ENCODE results near the gene PITPNM3. TPM values are rescaled to one million over a fixed set of nuclear protein-coding genes. Genes with fewer than 3 reads are reported as not detected.

Gene PITPNM3
- total RNA-seq, 1 experiment from 2014 or later, result 0.04 TPM

DNA sequence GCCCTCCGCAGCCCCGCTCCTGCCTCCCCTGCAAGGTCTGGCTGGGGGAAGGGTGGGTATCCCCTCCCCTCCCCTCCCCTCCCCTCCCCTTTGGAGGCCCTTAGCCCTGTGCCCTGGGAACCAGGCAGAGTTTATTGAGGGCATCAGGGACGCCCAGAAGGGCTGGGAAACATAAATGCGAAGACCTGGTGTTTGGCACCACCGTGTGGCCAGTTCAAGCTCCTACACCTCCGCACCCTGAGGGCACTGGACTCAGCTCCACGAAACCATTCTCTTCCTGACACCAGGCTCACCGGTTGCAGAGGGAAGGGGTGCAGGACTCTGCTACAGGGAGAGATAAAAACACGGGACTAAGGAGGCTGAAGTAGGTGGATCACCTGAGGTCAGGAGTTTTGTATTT is 120.4 kb downstream of the PITPNM3 start:
- H4K20me1 ChIP-seq (ENCODE audit: insufficient read depth, low read depth, low read length), result no peaks in the 10 kb centered on the region
- no peak overlapping the region for H3K4me2 ChIP-seq (ENCODE audit: low read depth, low read length, poor library complexity, severe bottlenecking)
- H3K27me3 ChIP-seq (ENCODE audit: low read length), result no peaks in the 10 kb centered on the region
- H3K79me2 ChIP-seq (ENCODE audit: low read length), result no peaks in the 10 kb centered on the region
- peaks cover under 1% of the 10 kb centered on the region; the same call in 1 of the 2 replicates for H3K9me3 ChIP-seq (ENCODE audit: low read length)
- no peak overlapping the region for H3K4me3 ChIP-seq (ENCODE audit: low read length)
- 0 out of 2 replicates have a peak, but pooled peaks cover 3% of the 10 kb centered on the region for H3K36me3 ChIP-seq (ENCODE audit: insufficient read depth, low read length)
- DNase-seq, result peak; percentile 83
- H3K4me1 ChIP-seq (ENCODE audit: low read length), result peaks cover 6% of the 10 kb centered on the region
- H3K9ac ChIP-seq (ENCODE audit: low read length), result no peak overlapping the region
- H3K9me2 ChIP-seq (replicated peaks; ENCODE audit: insufficient read depth, low read length), result no peaks in the 10 kb centered on the region
- no peak overlapping the region for H2AFZ ChIP-seq (ENCODE audit: low read length)
- no peak overlapping the region for H3K27ac ChIP-seq (ENCODE audit: low read length)

DNA sequence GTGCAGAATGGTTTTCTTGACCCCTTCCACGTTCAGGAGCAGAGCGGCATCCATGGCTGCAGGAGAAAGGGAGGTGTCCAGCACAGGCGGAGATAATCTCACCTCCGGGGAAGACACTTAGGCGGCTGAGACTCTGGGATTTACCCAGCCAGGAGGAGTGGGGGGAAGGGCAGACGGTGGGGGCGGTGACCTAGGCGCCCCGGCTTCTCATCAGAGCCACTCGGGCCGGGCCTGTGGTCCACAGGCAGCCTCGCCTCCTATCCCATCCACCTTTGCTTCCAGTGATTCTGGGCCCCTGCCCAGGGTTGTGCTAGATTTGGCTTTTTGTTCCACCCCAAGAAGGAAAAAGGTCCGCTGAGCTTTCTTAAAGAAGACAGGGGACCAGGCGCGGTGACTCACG is 121.3 kb downstream of the PITPNM3 start, which contains the start of gene AIPL1:
Gene AIPL1, minus strand, starts transcription at position 71 of the 400 bp plus-strand sequence. Its CDS starts 17 bp downstream, at position 54.
- no peak within 1 kb of the TSS for H3K27ac ChIP-seq (ENCODE audit: low read length)
- DNase-seq, result no peak
- peaks cover 6% of the 10 kb centered on the region for H3K4me1 ChIP-seq (ENCODE audit: low read length)
- H3K9ac ChIP-seq (ENCODE audit: low read length), result no peak within 1 kb of the TSS
- H3K9me3 ChIP-seq (ENCODE audit: low read length), result peaks cover 2% of the 10 kb centered on the region; the same call in 1 of the 2 replicates
- no peak within 1 kb of the TSS for H3K4me3 ChIP-seq (ENCODE audit: low read length)
- 0 out of 2 replicates have a peak, but pooled peaks cover 3% of the 10 kb centered on the region for H3K36me3 ChIP-seq (ENCODE audit: insufficient read depth, low read length)
- H3K9me2 ChIP-seq (replicated peaks; ENCODE audit: insufficient read depth, low read length), result no peaks in the 10 kb centered on the region
- H3K27me3 ChIP-seq (ENCODE audit: low read length), result no peaks in the 10 kb centered on the region
- no peaks in the 10 kb centered on the region for H4K20me1 ChIP-seq (ENCODE audit: insufficient read depth, low read depth, low read length)
- no peak within 1 kb of the TSS for H3K4me2 ChIP-seq (ENCODE audit: low read depth, low read length, poor library complexity, severe bottlenecking)
- no peak within 1 kb of the TSS for H2AFZ ChIP-seq (ENCODE audit: low read length)
- H3K79me2 ChIP-seq (ENCODE audit: low read length), result no peaks in the 10 kb centered on the region

DNA sequence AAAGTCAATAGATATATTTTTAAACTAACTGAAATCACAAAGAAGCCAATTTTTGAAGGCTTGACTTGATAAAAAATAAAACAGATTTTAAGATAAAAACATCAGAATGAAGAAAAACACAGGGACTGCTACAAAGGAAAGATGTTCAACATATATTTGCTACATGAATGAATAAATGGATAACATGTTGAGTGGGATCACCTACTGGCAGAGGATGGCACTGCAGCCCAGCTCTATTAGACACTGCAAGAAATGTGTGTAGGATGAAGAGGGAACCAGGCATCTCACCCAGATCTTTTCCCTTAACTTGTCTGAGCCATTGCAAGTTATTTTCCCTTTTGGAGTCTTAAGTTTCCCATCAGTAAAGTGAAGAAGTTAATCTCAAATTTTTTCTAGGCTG is 125.6 kb downstream of the PITPNM3 start:
- Histone ChIP-seq H3K79me2 (ENCODE audit: low read length) (no peaks in the 10 kb centered on the region), H2AFZ (ENCODE audit: low read length) (no peak overlapping the region), H3K9me3 (ENCODE audit: low read length) (peaks cover 2% of the 10 kb centered on the region; the same call in 1 of the 2 replicates), H3K36me3 (ENCODE audit: insufficient read depth, low read length) (0 out of 2 replicates have a peak, but pooled peaks cover 3% of the 10 kb centered on the region), H3K4me3 (ENCODE audit: low read length) (no peak overlapping the region), H3K4me1 (ENCODE audit: low read length) (no peaks in the 10 kb centered on the region), H3K4me2 (ENCODE audit: low read depth, low read length, poor library complexity, severe bottlenecking) (no peak overlapping the region), H3K27ac (ENCODE audit: low read length) (no peak overlapping the region), H3K9me2 (replicated peaks; ENCODE audit: insufficient read depth, low read length) (no peaks in the 10 kb centered on the region), H3K9ac (ENCODE audit: low read length) (no peak overlapping the region), H4K20me1 (ENCODE audit: insufficient read depth, low read depth, low read length) (no peaks in the 10 kb centered on the region), H3K27me3 (ENCODE audit: low read length) (no peaks in the 10 kb centered on the region)
- no peak for DNase-seq

DNA sequence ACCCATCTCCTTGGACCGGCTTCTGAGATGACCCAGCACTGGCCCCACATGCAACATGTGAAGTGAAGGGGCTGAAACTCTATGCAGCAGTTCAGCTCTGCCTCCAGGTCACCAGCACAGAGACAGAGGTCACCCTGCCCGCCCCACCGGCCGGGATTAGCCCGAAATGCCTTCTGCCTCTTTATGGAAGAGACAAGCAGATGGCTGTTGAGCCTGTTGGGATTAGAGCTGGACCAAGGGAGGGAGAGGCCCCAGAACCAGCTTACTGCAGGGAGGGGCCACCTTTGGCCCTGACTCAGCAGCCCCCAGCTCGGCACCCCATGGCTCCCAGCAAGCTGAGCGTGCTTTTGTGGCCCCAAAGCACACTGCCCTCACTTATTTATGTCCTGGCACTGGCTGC is 127.1 kb downstream of the PITPNM3 start:
- no peak overlapping the region for H3K27ac ChIP-seq (ENCODE audit: low read length)
- no peak overlapping the region for H3K4me2 ChIP-seq (ENCODE audit: low read depth, low read length, poor library complexity, severe bottlenecking)
- H3K27me3 ChIP-seq (ENCODE audit: low read length), result no peaks in the 10 kb centered on the region
- H4K20me1 ChIP-seq (ENCODE audit: insufficient read depth, low read depth, low read length), result no peaks in the 10 kb centered on the region
- H3K36me3 ChIP-seq (ENCODE audit: insufficient read depth, low read length), result 0 out of 2 replicates have a peak, but pooled peaks cover 3% of the 10 kb centered on the region
- H3K4me3 ChIP-seq (ENCODE audit: low read length), result no peak overlapping the region
- H3K9ac ChIP-seq (ENCODE audit: low read length), result no peak overlapping the region
- H3K79me2 ChIP-seq (ENCODE audit: low read length), result no peaks in the 10 kb centered on the region
- peaks cover 2% of the 10 kb centered on the region; the same call in 1 of the 2 replicates for H3K9me3 ChIP-seq (ENCODE audit: low read length)
- no peaks in the 10 kb centered on the region for H3K4me1 ChIP-seq (ENCODE audit: low read length)
- no peak overlapping the region for H2AFZ ChIP-seq (ENCODE audit: low read length)
- H3K9me2 ChIP-seq (replicated peaks; ENCODE audit: insufficient read depth, low read length), result no peaks in the 10 kb centered on the region
- no peak for DNase-seq

GRCh38 chr17:6428207-6428965 is 128.0 kb downstream of the PITPNM3 start:
- no peak overlapping the region for H2AFZ ChIP-seq (ENCODE audit: low read length)
- H3K9me2 ChIP-seq (replicated peaks; ENCODE audit: insufficient read depth, low read length), result no peaks in the 10 kb centered on the region

DNA sequence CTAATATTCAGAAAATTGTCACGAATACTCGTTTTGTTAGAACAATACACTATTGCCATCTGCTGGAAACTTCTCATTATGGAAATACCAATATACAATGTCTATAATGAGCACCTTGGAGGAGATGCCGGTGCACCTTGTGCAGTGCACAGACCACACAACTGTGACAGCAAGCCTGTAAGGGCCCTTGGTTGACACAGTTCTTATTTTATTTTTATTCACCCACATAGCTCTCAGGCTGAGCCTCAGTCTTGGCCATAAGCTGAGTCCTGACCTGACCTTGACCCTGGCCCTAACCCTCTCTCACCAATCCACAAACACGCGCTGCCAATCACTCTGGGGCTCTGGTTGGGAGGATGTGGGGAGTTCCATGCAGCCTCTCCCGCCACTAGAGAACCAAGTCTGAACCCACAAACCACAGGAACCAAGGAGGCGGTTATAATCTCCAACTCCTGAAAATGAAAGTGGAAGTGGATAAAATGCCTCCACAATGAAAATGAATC is 129.0 kb downstream of the PITPNM3 start:
- H3K9me3 ChIP-seq (ENCODE audit: low read length), result peaks cover 2% of the 10 kb centered on the region; the same call in 1 of the 2 replicates
- no peak overlapping the region for H3K9ac ChIP-seq (ENCODE audit: low read length)
- DNase-seq, result no peak

More at GRCh38 chr17:6428207-6428965, 128.0 kb downstream of the PITPNM3 start:
- peaks cover 2% of the 10 kb centered on the region; the same call in 1 of the 2 replicates for H3K9me3 ChIP-seq (ENCODE audit: low read length)
- no peaks in the 10 kb centered on the region for H3K79me2 ChIP-seq (ENCODE audit: low read length)
- no peak overlapping the region for H3K4me3 ChIP-seq (ENCODE audit: low read length)
- H3K27me3 ChIP-seq (ENCODE audit: low read length), result no peaks in the 10 kb centered on the region
- H3K27ac ChIP-seq (ENCODE audit: low read length), result no peak overlapping the region
- no peaks in the 10 kb centered on the region for H4K20me1 ChIP-seq (ENCODE audit: insufficient read depth, low read depth, low read length)
- H3K9ac ChIP-seq (ENCODE audit: low read length), result no peak overlapping the region
- DNase-seq, result no peak
- no peaks in the 10 kb centered on the region for H3K4me1 ChIP-seq (ENCODE audit: low read length)
- H3K36me3 ChIP-seq (ENCODE audit: insufficient read depth, low read length), result 0 out of 2 replicates have a peak, but pooled peaks cover 3% of the 10 kb centered on the region
- no peak overlapping the region for H3K4me2 ChIP-seq (ENCODE audit: low read depth, low read length, poor library complexity, severe bottlenecking)

GRCh38 chr17:6426356-6427101 is 129.8 kb downstream of the PITPNM3 start:
- Histone ChIP-seq H3K27me3 (ENCODE audit: low read length) (no peaks in the 10 kb centered on the region), H3K9me3 (ENCODE audit: low read length) (peaks cover 2% of the 10 kb centered on the region; the same call in 1 of the 2 replicates), H3K4me1 (ENCODE audit: low read length) (no peaks in the 10 kb centered on the region), H3K79me2 (ENCODE audit: low read length) (no peaks in the 10 kb centered on the region), H3K9ac (ENCODE audit: low read length) (no peak overlapping the region), H3K4me2 (ENCODE audit: low read depth, low read length, poor library complexity, severe bottlenecking) (no peak overlapping the region), H4K20me1 (ENCODE audit: insufficient read depth, low read depth, low read length) (no peaks in the 10 kb centered on the region), H3K4me3 (ENCODE audit: low read length) (no peak overlapping the region), H3K27ac (ENCODE audit: low read length) (no peak overlapping the region), H3K9me2 (replicated peaks; ENCODE audit: insufficient read depth, low read length) (no peaks in the 10 kb centered on the region), H3K36me3 (ENCODE audit: insufficient read depth, low read length) (0 out of 2 replicates have a peak, but pooled peaks cover under 1% of the 10 kb centered on the region), H2AFZ (ENCODE audit: low read length) (no peak overlapping the region)
- no peak for DNase-seq

More for the DNA sequence above, 129.0 kb downstream of the PITPNM3 start:
- Histone ChIP-seq H3K27me3 (ENCODE audit: low read length) (no peaks in the 10 kb centered on the region), H3K4me1 (ENCODE audit: low read length) (no peaks in the 10 kb centered on the region), H3K4me3 (ENCODE audit: low read length) (no peak overlapping the region), H3K36me3 (ENCODE audit: insufficient read depth, low read length) (0 out of 2 replicates have a peak, but pooled peaks cover 3% of the 10 kb centered on the region), H3K9me2 (replicated peaks; ENCODE audit: insufficient read depth, low read length) (no peaks in the 10 kb centered on the region), H3K79me2 (ENCODE audit: low read length) (no peaks in the 10 kb centered on the region), H3K27ac (ENCODE audit: low read length) (no peak overlapping the region), H4K20me1 (ENCODE audit: insufficient read depth, low read depth, low read length) (no peaks in the 10 kb centered on the region), H2AFZ (ENCODE audit: low read length) (no peak overlapping the region), H3K4me2 (ENCODE audit: low read depth, low read length, poor library complexity, severe bottlenecking) (no peak overlapping the region)

GRCh38 chr17:6425407-6425806 is 130.9 kb downstream of the PITPNM3 start:
- Histone ChIP-seq H3K79me2 (ENCODE audit: low read length) (no peaks in the 10 kb centered on the region), H3K9me3 (ENCODE audit: low read length) (no peaks in the 10 kb centered on the region), H3K27ac (ENCODE audit: low read length) (no peak overlapping the region), H3K4me1 (ENCODE audit: low read length) (no peaks in the 10 kb centered on the region), H3K9me2 (replicated peaks; ENCODE audit: insufficient read depth, low read length) (no peaks in the 10 kb centered on the region), H3K36me3 (ENCODE audit: insufficient read depth, low read length) (no peaks in the 10 kb centered on the region), H4K20me1 (ENCODE audit: insufficient read depth, low read depth, low read length) (no peaks in the 10 kb centered on the region), H3K9ac (ENCODE audit: low read length) (no peak overlapping the region), H3K4me2 (ENCODE audit: low read depth, low read length, poor library complexity, severe bottlenecking) (no peak overlapping the region), H3K27me3 (ENCODE audit: low read length) (no peaks in the 10 kb centered on the region), H2AFZ (ENCODE audit: low read length) (no peak overlapping the region), H3K4me3 (ENCODE audit: low read length) (no peak overlapping the region)
- no peak for DNase-seq

All from Karpas-422 (cell line).